Uterus (tissue), 4 donors: ENCODE measurements around the gene PPFIA4. TPM values are rescaled to one million over a fixed set of nuclear protein-coding genes. Genes with fewer than 3 reads are reported as not detected.

Source experiments
- DNase-seq, 2 donors: peaks; one replicate each; pipeline ENCODE4 v3.0.0-alpha.2; 2019 to 2020
- H3K27ac ChIP-seq, 2 donors: fragments of 200-600 bp; sonication (generic); 1 replicate in 1 of 2; 2 replicates in 1 of 2; pipeline ENCODE4 v1.5.1; 2016 to 2018
- H3K27me3 ChIP-seq, 2 donors: fragments of 200-600 bp; sonication (generic); one replicate each; pipeline ENCODE4 v1.5.1; 2018 to 2019; ENCODE audit warnings: control low read depth in 1 of 2
- H3K36me3 ChIP-seq, 2 donors: fragments of 200-600 bp; sonication (generic); one replicate each; pipeline ENCODE4 v1.5.1; 2019; ENCODE audit warnings: control low read depth in 1 of 2
- H3K4me1 ChIP-seq, 2 donors: fragments of 200-600 bp; sonication (generic); one replicate each; pipeline ENCODE4 v1.5.1; 2018 to 2019; ENCODE audit warnings: control low read depth in 1 of 2
- H3K4me3 ChIP-seq, 2 donors: fragments of 200-600 bp; sonication (generic); 1 replicate in 1 of 2; 2 replicates in 1 of 2; pipeline ENCODE4 v1.5.1; 2018 to 2019; ENCODE audit warnings: mild to moderate bottlenecking in 1 of 2
- H3K9me3 ChIP-seq, 2 donors: fragments of 200-600 bp; sonication (generic); one replicate each; pipeline ENCODE4 v1.5.1; 2019; ENCODE audit warnings: control low read depth in 1 of 2
- POLR2A ChIP-seq, 2 donors: fragments of 450-650 bp; IDR thresholded peaks; one replicate each; pipeline ENCODE4 v1.6.1; 2016; ENCODE audit warnings: antibody characterized with exemption in 2 of 2, mild to moderate bottlenecking in 1 of 2, moderate library complexity in 1 of 2
- intact Hi-C: fragments of 100-400 bp; cut with DNase I; formaldehyde crosslinking; loops from one replicate; pipeline ENCODE4 v1.15.1; 2023; ENCODE audit warnings: low total_unique reads
- total RNA-seq, 4 donors: library from RNA; depleted of rRNA in 3 of 4; stranded (reverse); fragments of >200 nt in 3 of 4; gene quantifications; one replicate each; pipeline versions ENCODE4 v1.1.0 to v1.2.4, GENCODE V29; 2014 to 2023
- TF ChIP-seq, protein P1 (sequence below), 4 experiments: fragments of 200-600 bp in 2 of 4; fragments of 450-650 bp in 2 of 4; sonication (generic) in 2 of 4; IDR thresholded peaks; one replicate each; pipeline ENCODE4 v1.5.1; 2016 to 2019; ENCODE audit warnings: antibody characterized with exemption in 4 of 4, mild to moderate bottlenecking in 2 of 4, moderate library complexity in 1 of 4
- donor health status: DM: yes; HTN: yes; CAD: no.

The PPFIA4 gene
- total RNA-seq, 4 donors from 2014 or later = 0.26 to 7.6 (median 6.5) TPM; not detected in 1

DNA sequence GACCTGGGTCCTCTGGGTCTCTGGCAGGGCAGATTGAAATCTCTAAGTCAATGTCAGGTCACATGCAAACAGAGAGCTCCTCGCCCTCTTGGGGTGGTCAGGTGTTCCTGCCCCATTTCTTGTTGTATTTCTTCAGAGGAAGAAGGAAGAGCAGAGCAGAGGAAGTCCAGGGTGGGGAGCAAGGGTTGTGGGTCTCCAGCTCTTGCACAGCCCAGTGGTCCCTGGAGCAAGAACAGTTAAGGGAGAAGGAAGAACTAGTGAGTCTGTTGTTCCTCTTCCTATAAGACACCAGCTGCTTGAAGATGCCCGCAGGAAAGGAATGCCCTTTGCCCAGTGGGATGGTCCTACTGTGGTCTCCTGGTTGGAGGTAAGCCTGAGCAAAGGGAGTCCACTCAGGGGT lies 33.2 kb downstream of the PPFIA4 start:
- intact Hi-C loops = no loop called here
- no peaks in the 10 kb centered on the region for H3K4me1 ChIP-seq
- H3K9me3 ChIP-seq = no peaks in the 10 kb centered on the region
- no peak overlapping the region for H3K4me3 ChIP-seq
- H3K27ac ChIP-seq = no peak overlapping the region
- DNase-seq = no peak
- no peaks in the 10 kb centered on the region for H3K27me3 ChIP-seq
- H3K36me3 ChIP-seq = no peaks in the 10 kb centered on the region
- TF ChIP-seq, protein P1, sequence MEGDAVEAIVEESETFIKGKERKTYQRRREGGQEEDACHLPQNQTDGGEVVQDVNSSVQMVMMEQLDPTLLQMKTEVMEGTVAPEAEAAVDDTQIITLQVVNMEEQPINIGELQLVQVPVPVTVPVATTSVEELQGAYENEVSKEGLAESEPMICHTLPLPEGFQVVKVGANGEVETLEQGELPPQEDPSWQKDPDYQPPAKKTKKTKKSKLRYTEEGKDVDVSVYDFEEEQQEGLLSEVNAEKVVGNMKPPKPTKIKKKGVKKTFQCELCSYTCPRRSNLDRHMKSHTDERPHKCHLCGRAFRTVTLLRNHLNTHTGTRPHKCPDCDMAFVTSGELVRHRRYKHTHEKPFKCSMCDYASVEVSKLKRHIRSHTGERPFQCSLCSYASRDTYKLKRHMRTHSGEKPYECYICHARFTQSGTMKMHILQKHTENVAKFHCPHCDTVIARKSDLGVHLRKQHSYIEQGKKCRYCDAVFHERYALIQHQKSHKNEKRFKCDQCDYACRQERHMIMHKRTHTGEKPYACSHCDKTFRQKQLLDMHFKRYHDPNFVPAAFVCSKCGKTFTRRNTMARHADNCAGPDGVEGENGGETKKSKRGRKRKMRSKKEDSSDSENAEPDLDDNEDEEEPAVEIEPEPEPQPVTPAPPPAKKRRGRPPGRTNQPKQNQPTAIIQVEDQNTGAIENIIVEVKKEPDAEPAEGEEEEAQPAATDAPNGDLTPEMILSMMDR (IDR thresholded peaks at IDR 0.05) = no peak
- no peak for TF ChIP-seq POLR2A (IDR thresholded peaks at IDR 0.05)

DNA sequence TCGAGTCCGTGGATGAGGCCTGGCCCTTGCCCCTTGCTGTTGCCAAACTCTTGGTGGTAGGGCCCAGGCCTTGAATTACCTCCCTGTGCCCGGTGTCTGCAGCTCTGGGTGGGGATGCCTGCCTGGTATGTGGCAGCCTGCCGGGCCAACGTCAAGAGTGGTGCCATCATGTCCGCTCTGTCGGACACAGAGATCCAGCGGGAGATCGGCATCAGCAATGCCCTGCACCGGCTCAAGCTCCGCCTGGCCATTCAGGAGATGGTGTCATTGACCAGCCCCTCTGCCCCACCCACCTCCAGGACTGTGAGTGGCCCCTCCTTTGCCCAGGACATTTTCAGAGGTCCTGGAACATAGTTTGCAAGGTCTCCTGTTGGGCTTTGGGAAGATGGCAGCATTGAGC lies 33.8 kb downstream of the PPFIA4 start:
- intact Hi-C loops = no loop called here
- Histone ChIP-seq H3K4me1 (no peaks in the 10 kb centered on the region), H3K9me3 (no peaks in the 10 kb centered on the region), H3K27me3 (no peaks in the 10 kb centered on the region), H3K36me3 (no peaks in the 10 kb centered on the region), H3K27ac (no peak overlapping the region), H3K4me3 (no peak overlapping the region)
- TF ChIP-seq POLR2A (IDR thresholded peaks at IDR 0.05) = no peak
- TF ChIP-seq, protein P1 (IDR thresholded peaks at IDR 0.05) = no peak
- DNase-seq = no peak

DNA sequence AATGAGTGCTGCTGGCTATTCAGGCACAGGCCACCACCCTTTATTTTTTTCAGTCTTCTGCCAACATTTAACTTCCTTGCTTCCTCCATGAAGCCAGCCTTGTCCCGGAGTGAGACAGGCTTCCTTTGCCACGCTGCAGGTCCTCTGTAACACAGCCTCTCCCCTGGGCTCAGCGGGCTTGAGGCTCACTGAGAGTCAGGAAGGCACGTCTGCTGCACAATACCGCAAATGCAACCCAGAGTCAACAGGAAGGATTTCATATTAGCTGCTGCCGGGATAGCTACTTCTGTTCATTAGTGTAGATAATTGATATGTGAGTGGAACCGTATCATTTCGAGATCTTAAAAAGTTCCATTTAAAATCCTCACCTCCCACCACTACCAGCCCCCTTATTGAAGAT lies 37.0 kb downstream of the PPFIA4 start:
- no peak for DNase-seq
- H3K9me3 ChIP-seq = no peaks in the 10 kb centered on the region
- no peak for TF ChIP-seq POLR2A (IDR thresholded peaks at IDR 0.05)
- TF ChIP-seq, protein P1 (IDR thresholded peaks at IDR 0.05) = no peak
- no peak overlapping the region for H3K27ac ChIP-seq
- no peaks in the 10 kb centered on the region for H3K36me3 ChIP-seq
- H3K4me3 ChIP-seq = no peak overlapping the region
- intact Hi-C loops = no loop called here
- no peaks in the 10 kb centered on the region for H3K4me1 ChIP-seq
- H3K27me3 ChIP-seq = no peaks in the 10 kb centered on the region

DNA sequence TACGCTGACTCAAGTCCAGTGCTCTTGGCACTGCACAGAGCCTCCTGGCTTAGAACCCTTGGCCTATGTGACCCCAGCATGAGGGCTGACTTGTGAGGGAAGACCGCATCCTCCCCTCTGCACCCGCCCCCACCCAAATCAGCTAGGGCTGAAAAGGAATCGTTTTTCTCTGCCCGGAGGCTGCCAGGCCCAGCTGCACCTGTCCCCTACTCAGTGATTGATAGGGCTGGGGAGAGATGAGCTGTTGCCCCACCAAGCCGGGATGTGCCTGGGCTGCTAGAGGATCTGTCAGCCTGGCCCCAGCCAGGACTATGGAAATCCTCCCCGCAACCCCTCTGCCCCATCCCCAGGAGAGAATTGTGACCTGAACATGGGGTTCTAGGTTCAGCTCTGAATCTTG lies 38.9 kb downstream of the PPFIA4 start:
- Histone ChIP-seq H3K9me3 (no peaks in the 10 kb centered on the region), H3K27me3 (no peaks in the 10 kb centered on the region), H3K36me3 (no peaks in the 10 kb centered on the region), H3K4me1 (peaks cover 0 to 6% of the 10 kb centered on the region in 2 donors), H3K27ac (no peak overlapping the region), H3K4me3 (no peak overlapping the region)
- no peak for DNase-seq
- intact Hi-C loops = no loop called here
- no peak for TF ChIP-seq POLR2A (IDR thresholded peaks at IDR 0.05)
- TF ChIP-seq, protein P1 (IDR thresholded peaks at IDR 0.05) = no peak

DNA sequence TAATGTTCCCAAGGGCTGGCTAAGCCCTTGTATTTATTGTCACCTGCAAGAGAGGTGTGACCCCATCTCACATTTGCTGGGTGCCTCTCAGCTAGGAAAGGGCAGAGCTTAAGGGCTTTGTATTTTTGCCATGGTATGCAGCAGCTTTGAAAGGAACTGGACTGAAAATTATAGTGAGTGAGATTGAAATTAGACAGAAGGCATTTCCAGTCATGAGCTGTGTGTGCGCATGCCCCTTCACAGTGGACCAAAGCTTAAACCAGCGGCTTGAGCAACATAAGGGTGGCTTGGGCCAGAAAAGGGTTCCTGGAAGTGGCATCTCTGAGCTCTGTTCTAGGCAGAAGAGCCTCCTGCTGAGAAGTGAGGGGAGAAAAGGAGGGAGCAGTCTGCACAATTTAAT lies 39.7 kb downstream of the PPFIA4 start:
- intact Hi-C loops = no loop called here
- Histone ChIP-seq H3K4me3 (no peak overlapping the region), H3K27ac (no peak overlapping the region), H3K27me3 (no peaks in the 10 kb centered on the region), H3K4me1 (peaks cover 0 to 6% of the 10 kb centered on the region in 2 donors), H3K9me3 (no peaks in the 10 kb centered on the region), H3K36me3 (no peaks in the 10 kb centered on the region)
- no peak for DNase-seq
- TF ChIP-seq, protein P1 (IDR thresholded peaks at IDR 0.05) = no peak
- TF ChIP-seq POLR2A (IDR thresholded peaks at IDR 0.05) = no peak
